OCI-LY1 (cell line): ENCODE measurements around the gene DPP6.

Experiments
- H2AFZ ChIP-seq: fragments of 200-600 bp; sonication (generic), shearing (Covaris generic); 2 replicates; pipeline ENCODE4 v1.6.0; 2014; ENCODE audit warnings: antibody characterized with exemption, mild to moderate bottlenecking, low read length
- H3F3A ChIP-seq: fragments of 200-600 bp; sonication (generic), shearing (Covaris generic); 2 replicates; pipeline ENCODE4 v1.6.0; 2014; ENCODE audit warnings: mild to moderate bottlenecking, antibody characterized with exemption, low read length, moderate library complexity; ENCODE audit not compliant: insufficient read depth
- H3K27ac ChIP-seq: fragments of 200-600 bp; sonication (generic); 2 replicates; pipeline ENCODE4 v1.5.1; 2014; ENCODE audit warnings: low read length, mixed run types, mild to moderate bottlenecking, low read depth; ENCODE audit not compliant: poor library complexity, severe bottlenecking
- H3K27me3 ChIP-seq: fragments of 200-600 bp; sonication (generic); 2 replicates; pipeline ENCODE4 v1.6.0; 2014; ENCODE audit warnings: antibody characterized with exemption, mild to moderate bottlenecking, low read length, moderate library complexity; ENCODE audit not compliant: insufficient read depth
- H3K36me3 ChIP-seq: fragments of 200-600 bp; sonication (generic); 2 replicates; pipeline ENCODE4 v1.6.1; 2014; ENCODE audit warnings: mild to moderate bottlenecking, antibody characterized with exemption, low read length, moderate library complexity, mixed read lengths; ENCODE audit not compliant: insufficient read depth
- H3K4me1 ChIP-seq: fragments of 200-600 bp; sonication (generic); 2 replicates; pipeline ENCODE4 v1.5.1; 2014; ENCODE audit warnings: mild to moderate bottlenecking, low read length, moderate library complexity; ENCODE audit not compliant: insufficient read depth, severe bottlenecking
- H3K4me2 ChIP-seq: fragments of 200-600 bp; sonication (generic), shearing (Covaris generic); 2 replicates; pipeline ENCODE4 v1.6.1; 2014; ENCODE audit warnings: low read length
- H3K4me3 ChIP-seq: fragments of 200-600 bp; sonication (generic); 2 replicates; pipeline ENCODE4 v1.5.1; 2014; ENCODE audit warnings: low read length, low read depth, mild to moderate bottlenecking, mixed read lengths; ENCODE audit not compliant: poor library complexity, severe bottlenecking
- H3K79me2 ChIP-seq: fragments of 200-600 bp; shearing (Covaris generic); 2 replicates; pipeline ENCODE4 v1.6.1; 2016; ENCODE audit warnings: mixed run types, low read length, mixed read lengths; ENCODE audit not compliant: insufficient read depth
- H3K9ac ChIP-seq: fragments of 200-600 bp; sonication (generic), shearing (Covaris generic); 2 replicates; pipeline ENCODE4 v1.6.1; 2014; ENCODE audit warnings: mild to moderate bottlenecking, low read length, mixed read lengths
- H3K9me2 ChIP-seq: fragments of 200-600 bp; sonication (generic), shearing (Covaris generic); 2 replicates; pipeline ENCODE4 v1.6.1; 2014; ENCODE audit warnings: low read depth, mild to moderate bottlenecking, low read length, mixed read lengths
- H3K9me3 ChIP-seq: fragments of 200-600 bp; shearing (Covaris generic); 2 replicates; pipeline ENCODE4 v1.6.1; 2014; ENCODE audit warnings: low read length, mixed read lengths
- H4K20me1 ChIP-seq: fragments of 200-600 bp; sonication (generic), shearing (Covaris generic); 2 replicates; pipeline ENCODE4 v1.6.0; 2016; ENCODE audit warnings: mild to moderate bottlenecking, low read length; ENCODE audit not compliant: insufficient read depth
- CTCF ChIP-seq: fragments of 200-600 bp; sonication (generic), shearing (Covaris generic); IDR thresholded peaks from 2 replicates; pipeline ENCODE4 v1.5.1; 2017; ENCODE audit warnings: mild to moderate bottlenecking, antibody characterized with exemption, low read length, moderate library complexity, mixed read lengths
- EZH2 ChIP-seq: fragments of 200-600 bp; sonication (generic), shearing (Covaris generic); IDR thresholded peaks from 2 replicates; pipeline ENCODE4 v1.8.0; 2017; ENCODE audit warnings: borderline replicate concordance, mixed run types, mild to moderate bottlenecking, antibody characterized with exemption, low read length, moderate library complexity, mixed read lengths

Gene DPP6

DNA sequence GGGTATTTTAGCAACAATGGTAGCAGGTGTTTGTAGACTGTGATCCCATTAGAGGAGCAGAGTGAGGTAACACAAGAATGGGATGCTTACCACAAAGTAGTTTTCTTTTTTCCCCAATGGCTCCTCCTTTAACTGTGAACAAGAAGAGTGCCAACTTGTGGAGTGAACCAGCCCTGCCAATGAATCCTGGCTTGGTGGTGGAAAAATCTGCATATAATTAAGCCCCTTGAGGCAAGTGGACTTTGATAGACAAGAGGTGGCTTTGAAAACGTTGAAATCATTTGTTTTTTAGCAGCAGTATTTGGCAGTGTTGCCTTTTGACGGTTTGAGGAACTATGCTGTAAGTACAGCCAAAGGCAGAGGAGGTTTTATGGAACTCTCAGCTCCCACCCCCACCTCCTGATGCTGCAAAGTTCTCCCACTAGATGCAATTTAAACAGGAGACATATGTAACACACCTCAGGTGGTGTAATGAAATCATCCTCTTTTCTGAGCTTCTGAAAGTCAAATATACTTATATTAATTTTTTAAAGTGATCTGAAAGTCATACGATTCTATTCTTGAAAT is 295.6 kb downstream of the DPP6 start:
- H3F3A ChIP-seq = no peaks in the 10 kb centered on the region
- no peak for TF ChIP-seq EZH2
- no peak for TF ChIP-seq CTCF
- H3K27me3 ChIP-seq = no peaks in the 10 kb centered on the region
- H3K4me3 ChIP-seq = no peak overlapping the region
- H3K4me1 ChIP-seq = no peaks in the 10 kb centered on the region
- H3K9me3 ChIP-seq = no peaks in the 10 kb centered on the region
- H3K36me3 ChIP-seq = no peaks in the 10 kb centered on the region
- no peaks in the 10 kb centered on the region for H3K9me2 ChIP-seq
- no peak overlapping the region for H3K9ac ChIP-seq
- no peak overlapping the region for H3K27ac ChIP-seq
- no peak overlapping the region for H2AFZ ChIP-seq
- H3K79me2 ChIP-seq = no peaks in the 10 kb centered on the region
- H3K4me2 ChIP-seq = no peak overlapping the region
- H4K20me1 ChIP-seq = no peaks in the 10 kb centered on the region

DNA sequence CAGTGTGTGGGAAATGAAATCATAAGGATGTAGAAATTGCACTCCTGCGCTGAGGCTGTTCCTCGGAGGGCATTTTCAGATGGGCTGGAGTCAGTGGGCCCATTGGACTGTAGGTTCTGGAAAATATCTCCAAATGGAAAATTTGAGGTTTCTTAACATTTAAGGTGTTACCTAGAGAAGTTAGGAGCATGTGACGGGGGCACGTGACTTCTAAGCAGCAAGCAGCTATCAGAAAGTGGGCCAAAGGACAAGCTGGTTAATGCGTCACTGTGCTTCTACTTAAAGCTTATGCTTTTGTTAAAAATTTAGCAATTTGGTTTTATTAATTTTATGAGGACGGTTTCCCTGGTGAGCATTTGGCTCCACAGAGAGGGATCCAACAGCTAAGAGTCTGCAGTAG is 298.7 kb downstream of the DPP6 start:
- 0 out of 2 replicates have a peak, but pooled peaks cover 2% of the 10 kb centered on the region for H3K9me2 ChIP-seq
- no peak overlapping the region for H3K4me3 ChIP-seq

DNA sequence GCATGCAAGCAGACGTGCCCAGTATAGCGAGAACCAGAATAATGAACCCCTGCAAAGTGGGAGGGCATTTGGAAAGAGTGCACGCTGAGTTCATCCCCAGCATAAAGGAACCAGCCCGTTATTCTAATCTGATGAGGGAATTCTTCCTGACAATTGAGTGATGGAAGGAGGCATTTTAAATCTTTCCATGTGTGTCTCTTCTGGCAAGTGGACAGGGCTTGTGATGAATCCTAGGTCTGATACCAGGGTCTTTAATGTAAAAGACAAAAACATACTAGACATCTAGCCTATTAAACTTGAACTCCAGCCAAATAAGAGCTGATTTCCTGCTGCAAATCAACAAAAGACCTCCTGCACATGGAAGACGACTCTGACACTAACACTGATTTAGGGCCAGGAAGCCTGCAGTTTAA is 301.2 kb downstream of the DPP6 start:
- Histone ChIP-seq H4K20me1 (no peaks in the 10 kb centered on the region), H3K27ac (no peak overlapping the region), H3K4me1 (no peaks in the 10 kb centered on the region), H3K36me3 (no peaks in the 10 kb centered on the region), H3K79me2 (no peaks in the 10 kb centered on the region), H3F3A (no peaks in the 10 kb centered on the region), H2AFZ (no peak overlapping the region), H3K9me2 (0 out of 2 replicates have a peak, but pooled peaks cover 2% of the 10 kb centered on the region), H3K9me3 (no peaks in the 10 kb centered on the region), H3K4me2 (no peak overlapping the region), H3K27me3 (no peaks in the 10 kb centered on the region), H3K4me3 (no peak overlapping the region), H3K9ac (no peak overlapping the region)
- no peak for TF ChIP-seq EZH2
- no peak for TF ChIP-seq CTCF

More for the DNA sequence above, 298.7 kb downstream of the DPP6 start:
- Histone ChIP-seq H3F3A (no peaks in the 10 kb centered on the region), H3K4me1 (no peaks in the 10 kb centered on the region), H3K27ac (no peak overlapping the region), H3K9me3 (no peaks in the 10 kb centered on the region), H3K4me2 (no peak overlapping the region), H3K79me2 (no peaks in the 10 kb centered on the region), H2AFZ (no peak overlapping the region), H4K20me1 (no peaks in the 10 kb centered on the region), H3K36me3 (no peaks in the 10 kb centered on the region), H3K27me3 (no peaks in the 10 kb centered on the region), H3K9ac (no peak overlapping the region)
- TF ChIP-seq EZH2 (no peak), CTCF (no peak)
